Endothelial cell of umbilical vein (primary cell): ENCODE measurements around the gene SRP14. TPM values are rescaled to one million over a fixed set of nuclear protein-coding genes. Genes with fewer than 3 reads are reported as not detected.

Experiments
- BruUV-seq: library from RNA; stranded (reverse); fragments of 400-500 nt; replicated peaks from 2 replicates; lab custom pipeline; 2021; lab: Mats Ljungman, UMichigan
- CTCF ChIA-PET: fragments of 300-600, 350-600 bp; sonication (Branson Sonifier 250); formaldehyde crosslinking; loops from one replicate; lab custom pipeline; 2021; ENCODE audit warnings: antibody characterized with exemption, inconsistent platforms; lab: Charles Lee
- POLR2A ChIA-PET: fragments of 300-600, 350-600 bp; sonication (Branson Sonifier 250); formaldehyde crosslinking; loops from one replicate; lab custom pipeline; 2021; ENCODE audit warnings: antibody characterized with exemption, inconsistent platforms; lab: Charles Lee
- DNase-seq: peaks from one replicate; pipeline ENCODE4 v3.0.0-alpha.2; 2011; ENCODE audit warnings: low read depth, low spot score
- FAIRE-seq: peaks from 2 replicates; lab custom pipeline; 2011; peaks lifted over from hg19 to GRCh38; lab: Jason Lieb, UNC
- H2AFZ ChIP-seq: 2 replicates; pipeline ENCODE4 v1.6.0; 2012; ENCODE audit warnings: low read depth, low read length, control low read depth, inconsistent platforms
- H3K27ac ChIP-seq: 2 replicates; pipeline ENCODE4 v1.5.1; 2011; ENCODE audit warnings: low read depth, mild to moderate bottlenecking, control low read depth, low read length, moderate library complexity; ENCODE audit not compliant: insufficient read depth
- H3K27me3 ChIP-seq, 2 experiments: 2 replicates each; pipeline versions ENCODE4 v1.6.0 to v1.6.1; 2011; ENCODE audit warnings: low read length in 2 of 2, mixed read lengths in 1 of 2; ENCODE audit not compliant: control insufficient read depth in 2 of 2, insufficient read depth in 2 of 2
- H3K36me3 ChIP-seq, 2 experiments: 2 replicates in 1 of 2; 3 replicates in 1 of 2; pipeline ENCODE4 v1.5.1; 2011; ENCODE audit warnings: low read length in 2 of 2, mild to moderate bottlenecking in 1 of 2, moderate library complexity in 1 of 2; ENCODE audit not compliant: control insufficient read depth in 2 of 2, insufficient read depth in 2 of 2; ENCODE audit errors: extremely low read depth in 1 of 2
- H3K4me1 ChIP-seq: 3 replicates; pipeline ENCODE4 v1.5.1; 2011; ENCODE audit warnings: mild to moderate bottlenecking, low read length; ENCODE audit not compliant: control insufficient read depth, insufficient read depth; ENCODE audit errors: extremely low read depth
- H3K4me2 ChIP-seq: 2 replicates; pipeline ENCODE4 v1.6.1; 2011; ENCODE audit warnings: low read length, control low read depth, mixed read lengths; ENCODE audit not compliant: insufficient read depth
- H3K4me3 ChIP-seq, 3 experiments: fragments of 200-600 bp in 1 of 3; sonication (generic), shearing (Covaris generic) in 1 of 3; replicated peaks in 1 of 3; 2 replicates each; pipeline ENCODE4 v1.5.1; 2011 to 2016; ENCODE audit warnings: control low read depth in 3 of 3, low read length in 3 of 3, mild to moderate bottlenecking in 2 of 3, inconsistent platforms in 1 of 3, low read depth in 1 of 3, moderate library complexity in 1 of 3; ENCODE audit not compliant: insufficient read depth in 1 of 3
- H3K79me2 ChIP-seq: 2 replicates; pipeline ENCODE4 v1.6.0; 2012; ENCODE audit warnings: low read length, inconsistent platforms; ENCODE audit not compliant: control insufficient read depth, insufficient read depth
- H3K9ac ChIP-seq: replicated peaks from 2 replicates; pipeline ENCODE3; 2011; ENCODE audit warnings: low read length, control low read depth; ENCODE audit not compliant: insufficient read depth; ENCODE audit errors: extremely low read depth
- H3K9me1 ChIP-seq: replicated peaks from 3 replicates; pipeline ENCODE4 v1.6.0; 2011; ENCODE audit warnings: mild to moderate bottlenecking, low read length; ENCODE audit not compliant: control insufficient read depth, insufficient read depth; ENCODE audit errors: extremely low read depth
- H3K9me3 ChIP-seq: replicated peaks from 2 replicates; pipeline ENCODE4 v1.5.1; 2012; ENCODE audit warnings: low read length, inconsistent platforms; ENCODE audit not compliant: control insufficient read depth, insufficient read depth
- H4K20me1 ChIP-seq: replicated peaks from 2 replicates; pipeline ENCODE3; 2011; ENCODE audit warnings: mild to moderate bottlenecking, low read length; ENCODE audit not compliant: control insufficient read depth, insufficient read depth; ENCODE audit errors: extremely low read depth
- CTCF ChIP-seq, 2 donors: IDR thresholded peaks; 1 replicate in 1 of 2; 2 replicates in 1 of 2; pipeline ENCODE4 v1.5.1; 2011; ENCODE audit warnings: low read length in 2 of 2, mild to moderate bottlenecking in 2 of 2, moderate library complexity in 2 of 2, control low read depth in 1 of 2, inconsistent platforms in 1 of 2, low read depth in 1 of 2; ENCODE audit not compliant: insufficient read depth in 1 of 2; ENCODE audit errors: extremely low read depth in 1 of 2
- EZH2 ChIP-seq: IDR thresholded peaks from 2 replicates; pipeline ENCODE4 v1.6.1; 2012; ENCODE audit warnings: borderline replicate concordance, low read depth, mild to moderate bottlenecking, moderate library complexity, low read length, inconsistent platforms; ENCODE audit not compliant: severe bottlenecking
- FOS ChIP-seq: IDR thresholded peaks from 2 replicates; pipeline ENCODE4 v1.6.1; 2011; ENCODE audit warnings: mild to moderate bottlenecking, low read length, moderate library complexity, borderline replicate concordance; ENCODE audit not compliant: insufficient read depth
- GATA2 ChIP-seq: IDR thresholded peaks from 2 replicates; pipeline ENCODE4 v1.7.0; 2011; ENCODE audit warnings: low read depth, mild to moderate bottlenecking, moderate library complexity, mixed read lengths, low read length; ENCODE audit not compliant: insufficient read length, insufficient read depth
- JUN ChIP-seq: IDR thresholded peaks from 2 replicates; pipeline ENCODE4 v1.6.1; 2011; ENCODE audit warnings: borderline replicate concordance, low read depth; ENCODE audit not compliant: insufficient read length, insufficient read depth
- MAX ChIP-seq: IDR thresholded peaks from 2 replicates; pipeline ENCODE4 v1.6.1; 2011; ENCODE audit not compliant: insufficient read depth, insufficient read length
- MYC ChIP-seq: IDR thresholded peaks from one replicate; pipeline ENCODE4 v1.6.1; 2011; ENCODE audit warnings: mild to moderate bottlenecking, low read depth, low read length
- POLR2A ChIP-seq: IDR thresholded peaks from 2 replicates; pipeline ENCODE4 v1.6.1; 2012; ENCODE audit warnings: low read depth, mild to moderate bottlenecking, control low read depth, low read length
- POLR2AphosphoS5 ChIP-seq: IDR thresholded peaks from 2 replicates; pipeline ENCODE4 v1.6.1; 2012; ENCODE audit warnings: low read depth, mild to moderate bottlenecking, control low read depth, low read length, moderate library complexity; ENCODE audit not compliant: insufficient read depth
- dilution Hi-C: fragments of 300-500 bp; cut with MboI; formaldehyde crosslinking; loops from one replicate; pipeline ENCODE4 v1.15.0; 2019; ENCODE audit warnings: low sequenced_read_pairs; ENCODE audit not compliant: extremely low pct_ligation_motif_present
- intact Hi-C: fragments of 100-400 bp; cut with micrococcal nuclease; formaldehyde crosslinking; loops from one replicate; pipeline ENCODE4 v1.10.0; 2022
- polyA plus RNA-seq, 4 experiments: library from polyadenylated mRNA; depleted of rRNA in 3 of 4; stranded (reverse) in 3 of 4; unstranded in 1 of 4; fragments of >200 nt; gene quantifications; 2 replicates each; pipeline versions ENCODE4 v1.2.1 to v1.2.3, GENCODE V29; 2011 to 2012; ENCODE audit warnings: missing spikeins in 1 of 4
- total RNA-seq: library from RNA; stranded (reverse); gene quantifications from 2 replicates; pipeline ENCODE4 v1.2.3, GENCODE V29; 2021

Gene SRP14
- total and polyA plus RNA-seq, 2 donors (not counting 3 experiments of a cell fraction or from before 2014, with no cell fraction given): 220 to 330 TPM

- no peaks in the 10 kb centered on the region for H3K36me3 ChIP-seq
- intact Hi-C loops: loop anchor here (1.0 to 5.0 kb wide), 6 partner anchors 17 to 130 kb away; no protein-coding TSS in a partner anchor
- no TSS peak for BruUV-seq
- DNase-seq (peak; percentile 76), FAIRE-seq (peak; percentile 95)
- no peaks in the 10 kb centered on the region for H4K20me1 ChIP-seq
- dilution Hi-C loops: no loop called here
- H3K9me1 ChIP-seq: no peaks in the 10 kb centered on the region
- peak overlapping the region; percentile 1 for H3K4me2 ChIP-seq
- H3K9me3 ChIP-seq: no peaks in the 10 kb centered on the region
- no peak overlapping the region for H3K4me3 ChIP-seq
- CTCF ChIA-PET: interaction anchor here (0.7 to 7.3 kb wide), 24 partner anchors 9 to 277 kb away, joined by 3 to 169 read pairs (median 4); partner anchors contain the start of genes BMF, BUB1B and INAFM2
- TF ChIP-seq MYC (no peak), POLR2AphosphoS5 (no peak), FOS (peak; percentile 87), CTCF (IDR thresholded peaks at IDR 0.05; ENCODE audit: extremely low read depth in 1 of 2, insufficient read depth in 1 of 2, low read depth in 1 of 2, low read length in 2 of 2) (no peak), MAX (no peak), JUN (peak; percentile 86), GATA2 (no peak), EZH2 (no peak), POLR2A (no peak)
- peak overlapping the region; percentile 60 for H3K27ac ChIP-seq
- H3K27me3 ChIP-seq: no peaks in the 10 kb centered on the region
- H2AFZ ChIP-seq: peak overlapping the region; percentile 24
- no peaks in the 10 kb centered on the region for H3K79me2 ChIP-seq
- no peak overlapping the region for H3K9ac ChIP-seq
- peaks cover 25% of the 10 kb centered on the region for H3K4me1 ChIP-seq
- POLR2A ChIA-PET: interaction anchor here (0.7 to 2.0 kb wide), 3 partner anchors 52 to 62 kb away, joined by 3 to 8 read pairs (median 4); partner anchors contain the start of gene BMF
Measured at GRCh38 chr15:40046721-40047414, 7.9 kb upstream of the SRP14 start.
